ENCODE data around the gene STAT3.
"Not testable (repeated sequence)": the region's sequence is repeated elsewhere in the genome, so short reads cannot be mapped to it uniquely, and the experiment has no call there.

Gene STAT3

GRCh38 chr17:42323268-42323773 is 64.9 kb downstream of the STAT3 start:
- H3K27ac ChIP-seq = no peak overlapping the region
- no peak for TF ChIP-seq ZFX (IDR thresholded peaks at IDR 0.05; ENCODE audit: borderline replicate concordance)
- TF ChIP-seq, protein P1, sequence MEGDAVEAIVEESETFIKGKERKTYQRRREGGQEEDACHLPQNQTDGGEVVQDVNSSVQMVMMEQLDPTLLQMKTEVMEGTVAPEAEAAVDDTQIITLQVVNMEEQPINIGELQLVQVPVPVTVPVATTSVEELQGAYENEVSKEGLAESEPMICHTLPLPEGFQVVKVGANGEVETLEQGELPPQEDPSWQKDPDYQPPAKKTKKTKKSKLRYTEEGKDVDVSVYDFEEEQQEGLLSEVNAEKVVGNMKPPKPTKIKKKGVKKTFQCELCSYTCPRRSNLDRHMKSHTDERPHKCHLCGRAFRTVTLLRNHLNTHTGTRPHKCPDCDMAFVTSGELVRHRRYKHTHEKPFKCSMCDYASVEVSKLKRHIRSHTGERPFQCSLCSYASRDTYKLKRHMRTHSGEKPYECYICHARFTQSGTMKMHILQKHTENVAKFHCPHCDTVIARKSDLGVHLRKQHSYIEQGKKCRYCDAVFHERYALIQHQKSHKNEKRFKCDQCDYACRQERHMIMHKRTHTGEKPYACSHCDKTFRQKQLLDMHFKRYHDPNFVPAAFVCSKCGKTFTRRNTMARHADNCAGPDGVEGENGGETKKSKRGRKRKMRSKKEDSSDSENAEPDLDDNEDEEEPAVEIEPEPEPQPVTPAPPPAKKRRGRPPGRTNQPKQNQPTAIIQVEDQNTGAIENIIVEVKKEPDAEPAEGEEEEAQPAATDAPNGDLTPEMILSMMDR (IDR thresholded peaks at IDR 0.05) = no peak

DNA sequence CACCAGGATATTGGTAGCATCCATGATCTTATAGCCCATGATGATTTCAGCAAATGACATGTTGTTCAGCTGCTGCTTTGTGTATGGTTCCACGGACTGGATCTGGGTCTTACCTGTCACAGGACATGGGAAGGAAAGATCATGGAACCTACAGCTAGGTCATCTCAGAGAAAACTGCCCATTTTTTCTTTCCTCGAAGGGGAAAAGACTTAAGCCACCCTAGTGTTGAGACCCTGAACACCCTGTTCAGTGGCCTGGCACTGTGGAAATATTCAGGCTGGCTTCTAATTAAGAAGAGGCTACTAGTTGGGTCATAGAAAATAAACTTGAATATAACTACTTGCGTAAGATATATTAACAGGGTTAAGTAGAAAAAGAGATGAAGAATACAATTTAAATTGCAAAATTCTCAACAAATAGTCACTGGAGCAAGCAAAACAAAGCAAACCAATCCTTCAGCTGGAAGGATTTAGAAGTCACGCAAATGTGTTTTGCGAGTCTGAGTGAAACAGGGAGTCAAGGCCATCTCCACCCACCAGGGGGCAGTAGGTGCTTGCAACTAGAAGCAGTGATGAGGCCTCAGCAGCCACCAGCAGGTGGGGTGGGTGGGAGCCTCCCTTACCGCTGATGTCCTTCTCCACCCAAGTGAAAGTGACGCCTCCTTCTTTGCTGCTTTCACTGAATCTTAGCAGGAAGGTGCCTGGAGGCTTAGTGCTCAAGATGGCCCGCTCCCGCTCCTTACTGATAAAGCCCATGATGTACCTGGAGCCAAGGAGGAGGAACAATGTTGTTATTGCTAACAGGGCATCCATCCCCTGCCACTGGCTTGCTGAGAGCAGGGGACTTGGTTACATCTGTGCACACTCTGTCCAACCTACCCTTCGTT is 65.6 kb downstream of the STAT3 start:
- TF ChIP-seq, protein P1 (IDR thresholded peaks at IDR 0.05) = peak; percentile 99
- no peak for TF ChIP-seq ZFX (IDR thresholded peaks at IDR 0.05; ENCODE audit: borderline replicate concordance)
- H3K27ac ChIP-seq = no peak overlapping the region

- TF ChIP-seq ZFX (IDR thresholded peaks at IDR 0.05; ENCODE audit: borderline replicate concordance) = no peak
- TF ChIP-seq, protein P1 (IDR thresholded peaks at IDR 0.05) = no peak
- no peak overlapping the region for H3K27ac ChIP-seq
Observed at GRCh38 chr17:42321555-42321954, 66.7 kb downstream of the STAT3 start.

DNA sequence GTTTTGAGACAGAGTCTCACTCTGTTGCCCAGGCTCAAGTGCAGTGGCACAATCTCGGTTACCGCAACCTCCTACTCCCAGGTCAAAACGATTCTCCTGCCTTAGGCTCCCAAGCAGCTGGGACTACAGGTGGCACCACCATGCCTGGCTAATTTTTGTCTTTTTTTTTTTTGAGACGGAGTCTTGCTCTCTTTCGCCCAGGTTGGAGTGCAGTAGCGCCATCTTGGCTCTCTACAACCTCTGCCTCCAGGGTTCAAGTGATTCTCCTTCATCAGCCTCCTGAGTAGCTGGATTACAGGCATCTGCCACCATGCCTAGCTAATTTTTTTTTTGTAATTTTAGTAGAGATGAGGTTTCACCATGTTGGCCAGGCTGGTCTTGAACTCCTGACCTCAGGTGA is 70.3 kb downstream of the STAT3 start:
- not testable (repeated sequence) for H3K27ac ChIP-seq

DNA sequence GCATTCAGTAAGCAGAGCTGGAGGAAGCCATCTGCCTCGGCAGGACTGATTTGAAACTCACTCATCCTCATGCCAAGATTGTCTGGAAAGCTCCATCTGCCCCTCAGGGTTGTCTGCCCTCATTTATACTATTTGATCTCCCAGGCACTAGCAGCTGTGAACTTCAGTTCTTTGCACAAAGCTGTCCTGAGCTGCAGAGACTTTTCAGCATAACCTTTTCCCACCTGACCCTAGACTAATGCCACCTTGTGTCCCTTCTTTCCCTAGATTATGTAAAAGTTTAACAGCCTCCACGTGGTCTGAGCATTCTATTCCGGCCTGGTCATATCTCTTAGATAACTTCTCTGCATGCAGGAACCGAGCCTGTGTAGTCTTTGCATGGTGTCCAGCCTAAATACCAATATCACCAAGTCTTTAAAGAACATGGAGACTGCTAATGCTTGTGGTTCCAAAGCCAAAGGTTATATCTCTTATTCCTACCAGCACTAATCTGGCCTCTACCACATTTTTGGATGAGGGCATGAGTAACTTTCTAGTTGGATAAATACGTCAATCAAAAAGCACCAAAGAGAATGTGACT is 70.9 kb downstream of the STAT3 start:
- H3K27ac ChIP-seq = no peak overlapping the region
- TF ChIP-seq ZFX (IDR thresholded peaks at IDR 0.05; ENCODE audit: borderline replicate concordance) = no peak
- TF ChIP-seq, protein P1 (IDR thresholded peaks at IDR 0.05) = no peak

DNA sequence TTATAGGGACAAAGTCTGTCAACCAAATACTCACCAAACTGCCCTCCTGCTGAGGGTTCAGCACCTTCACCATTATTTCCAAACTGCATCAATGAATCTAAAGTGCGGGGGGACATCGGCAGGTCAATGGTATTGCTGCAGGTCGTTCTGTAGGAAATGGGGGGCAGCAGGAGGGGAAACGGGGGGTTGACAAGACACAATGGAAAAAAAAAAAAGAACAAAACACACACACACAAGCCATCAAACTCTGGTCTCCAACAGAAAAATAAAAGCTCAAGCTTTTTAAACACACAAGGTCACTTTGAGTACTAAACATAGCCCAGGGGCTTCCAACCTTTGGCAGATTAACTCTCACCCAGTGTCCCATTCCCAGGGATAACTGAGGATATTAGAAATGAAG is 71.5 kb downstream of the STAT3 start:
- TF ChIP-seq ZFX (IDR thresholded peaks at IDR 0.05; ENCODE audit: borderline replicate concordance) = no peak
- TF ChIP-seq, protein P1 (IDR thresholded peaks at IDR 0.05) = no peak
- H3K27ac ChIP-seq = no peak overlapping the region

DNA sequence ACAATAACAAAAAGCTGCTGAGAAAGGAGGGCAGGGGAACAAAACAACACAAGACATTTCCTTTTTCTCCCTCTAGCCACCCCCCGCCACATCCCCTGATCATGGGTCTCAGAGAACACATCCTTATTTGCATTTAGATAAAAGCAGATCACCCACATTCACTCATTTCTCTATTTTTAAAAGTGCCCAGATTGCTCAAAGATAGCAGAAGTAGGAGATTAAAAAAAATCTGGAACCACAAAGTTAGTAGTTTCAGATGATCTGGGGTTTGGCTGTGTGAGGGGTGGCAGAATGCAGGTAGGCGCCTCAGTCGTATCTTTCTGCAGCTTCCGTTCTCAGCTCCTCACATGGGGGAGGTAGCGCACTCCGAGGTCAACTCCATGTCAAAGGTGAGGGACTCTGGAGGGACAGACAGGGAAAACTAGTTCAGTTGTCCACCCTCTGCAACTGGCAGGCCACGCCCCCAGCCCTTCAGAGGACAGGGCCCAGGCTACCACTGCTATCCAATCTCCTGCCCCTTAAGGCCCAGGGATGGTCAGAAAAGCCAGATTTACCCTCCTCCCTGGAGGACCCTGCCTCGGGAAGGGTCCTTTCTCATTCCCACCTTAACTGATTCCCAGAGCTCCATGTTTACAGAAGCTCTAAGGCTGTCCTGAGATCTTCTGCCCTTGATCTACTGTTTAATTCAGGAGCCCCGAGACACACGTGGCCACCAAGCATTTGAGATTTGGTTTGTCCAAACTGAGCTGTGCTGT is 72.7 kb downstream of the STAT3 start:
- H3K27ac ChIP-seq = no peak overlapping the region
- TF ChIP-seq, protein P1 (IDR thresholded peaks at IDR 0.05) = no peak
- TF ChIP-seq ZFX (IDR thresholded peaks at IDR 0.05; ENCODE audit: borderline replicate concordance) = no peak

All from 22Rv1 (cell line).